HepG2 (cell line): ENCODE data around the gene CDC34. TPM values are rescaled to one million over a fixed set of nuclear protein-coding genes. Genes with fewer than 3 reads are reported as not detected.
A peak's percentile ranks its signal among the peaks of the same experiment; 100 is the strongest.

Experiments
- AGO2 ChIP-seq: fragments of 200-400 bp; formaldehyde crosslinking; optimal IDR thresholded peaks from 2 replicates; pipeline ENCODE3; 2017; ENCODE audit warnings: mild to moderate bottlenecking, low read depth, low read length, moderate library complexity
- ARNT2 ChIP-seq: sonication (generic); formaldehyde crosslinking; IDR thresholded peaks from 2 replicates; pipeline ENCODE4 v1.8.0; 2022; ENCODE audit warnings: mild to moderate bottlenecking, low read depth, missing genetic modification reagents, moderate library complexity
- EEA1 ChIP-seq: sonication (generic); formaldehyde crosslinking; IDR thresholded peaks from 2 replicates; pipeline ENCODE4 v1.5.1; 2020; ENCODE audit warnings: mild to moderate bottlenecking, missing genetic modification reagents, borderline replicate concordance
- HNF1B ChIP-seq: sonication (generic); formaldehyde crosslinking; IDR thresholded peaks from 2 replicates; pipeline ENCODE4 v1.5.1; 2020; ENCODE audit warnings: mild to moderate bottlenecking, moderate library complexity, missing genetic modification reagents
- IRF9 ChIP-seq: sonication (generic); formaldehyde crosslinking; IDR thresholded peaks from 2 replicates; pipeline ENCODE4 v1.8.0; 2022; ENCODE audit warnings: missing genetic modification reagents, mild to moderate bottlenecking, borderline replicate concordance
- KDM5B ChIP-seq: sonication (generic); formaldehyde crosslinking; IDR thresholded peaks from 2 replicates; pipeline ENCODE4 v1.4.0; 2020; ENCODE audit warnings: missing genetic modification reagents, mild to moderate bottlenecking, borderline replicate concordance
- KLF16 ChIP-seq, 2 experiments: sonication (generic) in 1 of 2; formaldehyde crosslinking in 1 of 2; IDR thresholded peaks; 2 replicates each; pipeline versions ENCODE4 v1.6.1 to v1.8.0; 2016 to 2023; ENCODE audit warnings: missing genetic modification reagents in 2 of 2, missing compliant biosample characterization in 1 of 2
- KMT2A ChIP-seq: sonication (generic); formaldehyde crosslinking; IDR thresholded peaks from 2 replicates; pipeline ENCODE4 v1.4.0; 2020; ENCODE audit warnings: missing genetic modification reagents
- MAFG ChIP-seq: sonication (generic); formaldehyde crosslinking; IDR thresholded peaks from 2 replicates; pipeline ENCODE4 v1.5.1; 2020; ENCODE audit warnings: mild to moderate bottlenecking, missing genetic modification reagents
- NCOR1 ChIP-seq: fragments of 200-600 bp; sonication (generic); IDR thresholded peaks from 2 replicates; pipeline ENCODE4 v1.7.0; 2017; ENCODE audit warnings: antibody characterized with exemption, low read length, borderline replicate concordance
- RCOR2 ChIP-seq: IDR thresholded peaks from 2 replicates; pipeline ENCODE4 v1.6.1; 2016; ENCODE audit warnings: missing biosample characterization, missing genetic modification reagents
- TAF15 ChIP-seq: fragments of 200-400 bp; formaldehyde crosslinking; IDR thresholded peaks from one replicate; pipeline ENCODE4 v1.6.1; 2018; ENCODE audit warnings: mild to moderate bottlenecking, low read depth, low read length; ENCODE audit not compliant: poor library complexity, severe bottlenecking
- ZBTB7A ChIP-seq: sonication (generic); formaldehyde crosslinking; IDR thresholded peaks from 2 replicates; pipeline ENCODE4 v1.8.0; 2022; ENCODE audit warnings: mild to moderate bottlenecking, missing genetic modification reagents
- ZFP90 ChIP-seq: sonication (generic); formaldehyde crosslinking; IDR thresholded peaks from 2 replicates; pipeline ENCODE4 v1.8.0; 2022; ENCODE audit warnings: missing genetic modification reagents, mild to moderate bottlenecking, inconsistent platforms, borderline replicate concordance
- ZFX ChIP-seq: sonication (generic); formaldehyde crosslinking; IDR thresholded peaks from 2 replicates; pipeline ENCODE4 v1.4.0; 2020; ENCODE audit warnings: mild to moderate bottlenecking, low read depth, missing genetic modification reagents, moderate library complexity
- ZNF138 ChIP-seq: sonication (generic); formaldehyde crosslinking; IDR thresholded peaks from 2 replicates; pipeline ENCODE4 v1.5.0; 2020; ENCODE audit warnings: mild to moderate bottlenecking, low read depth, missing genetic modification reagents
- ZNF280B ChIP-seq: sonication (generic); formaldehyde crosslinking; IDR thresholded peaks from 2 replicates; pipeline ENCODE4 v1.5.0; 2020; ENCODE audit warnings: missing genetic modification reagents, mild to moderate bottlenecking, borderline replicate concordance
- ZNF343 ChIP-seq: sonication (generic); formaldehyde crosslinking; IDR thresholded peaks from 2 replicates; pipeline ENCODE4 v1.4.0; 2020; ENCODE audit warnings: mild to moderate bottlenecking, missing genetic modification reagents
- ZNF816 ChIP-seq: sonication (generic); formaldehyde crosslinking; IDR thresholded peaks from 2 replicates; pipeline ENCODE4 v1.8.0; 2022; ENCODE audit warnings: missing genetic modification reagents, mild to moderate bottlenecking, borderline replicate concordance
- ZUFSP ChIP-seq: sonication (generic); formaldehyde crosslinking; IDR thresholded peaks from 2 replicates; pipeline ENCODE4 v1.9.0; 2021; ENCODE audit warnings: missing genetic modification reagents, mild to moderate bottlenecking, borderline replicate concordance
- polyA plus RNA-seq, 8 experiments: library from polyadenylated mRNA; depleted of rRNA in 3 of 8; stranded (reverse) in 7 of 8; unstranded in 1 of 8; fragments of >200 nt; fragmentation: Illumina TruSeq in 4 of 8; extraction: Trizol in 4 of 8; gene quantifications; 2 replicates each; pipeline versions ENCODE4 v1.2.1 to v1.2.3, GENCODE V29; 2011 to 2016; ENCODE audit warnings: low read depth in 4 of 8, missing spikeins in 1 of 8, mixed read lengths in 1 of 8; ENCODE audit not compliant: insufficient read depth in 1 of 8
- total RNA-seq, 5 experiments: library from RNA; depleted of rRNA; stranded (reverse); fragments of >200 nt; fragmentation: Illumina TruSeq; extraction: Trizol; gene quantifications; 2 replicates each; pipeline ENCODE4 v1.2.3, GENCODE V29; 2016; ENCODE audit warnings: low read depth in 1 of 5

The CDC34 gene
- total and polyA plus RNA-seq, 2 of the 13 experiments (the other 11 are each of a cell fraction or from before 2014, with no cell fraction given) = 138 to 150 TPM

- TF ChIP-seq TAF15 = peak; percentile 7
- TF ChIP-seq ZNF280B = peak; percentile 29; the same call in 1 of the 2 replicates
- no peak for TF ChIP-seq ZBTB7A (CRISPR knock-in tag)
- TF ChIP-seq HNF1B (CRISPR knock-in tag) = 0 out of 2 replicates have a peak, but pooled peaks have one; percentile 41
- TF ChIP-seq AGO2 = peak; percentile 60
- TF ChIP-seq ZFP90 (CRISPR knock-in tag) = no peak
- TF ChIP-seq ZNF343 (CRISPR knock-in tag) = 0 out of 2 replicates have a peak, but pooled peaks have one; percentile 55
- 0 out of 2 replicates have a peak, but pooled peaks have one; percentile 19 for TF ChIP-seq MAFG (CRISPR knock-in tag)
- 0 out of 2 replicates have a peak, but pooled peaks have one; percentile 26 for TF ChIP-seq KDM5B (CRISPR knock-in tag)
- peak; percentile 93 for TF ChIP-seq EEA1 (CRISPR knock-in tag)
- TF ChIP-seq ZNF816 = 0 out of 2 replicates have a peak, but pooled peaks have one; percentile 32
- 0 out of 2 replicates have a peak, but pooled peaks have one; percentile 3 for TF ChIP-seq IRF9 (CRISPR knock-in tag)
- peak; percentile 41; the same call in 1 of the 2 replicates for TF ChIP-seq ZFX
- 0 out of 2 replicates have a peak, but pooled peaks have one; percentile 31 for TF ChIP-seq ZUFSP (CRISPR knock-in tag)
- 0 out of 4 replicates have a peak, but pooled peaks of 1 of the 2 experiments have one; percentile 2 for TF ChIP-seq KLF16 (CRISPR knock-in tag; IDR thresholded peaks at IDR 0.05)
- TF ChIP-seq NCOR1 = peak; percentile 12; the same call in 1 of the 2 replicates
- no peak for TF ChIP-seq RCOR2 (CRISPR knock-in tag)
- 0 out of 2 replicates have a peak, but pooled peaks have one; percentile 37 for TF ChIP-seq ZNF138 (CRISPR knock-in tag)
- 0 out of 2 replicates have a peak, but pooled peaks have one; percentile 35 for TF ChIP-seq KMT2A (CRISPR knock-in tag)
- TF ChIP-seq ARNT2 (CRISPR knock-in tag) = peak; percentile 17; the same call in 1 of the 2 replicates
Measured at GRCh38 chr19:572743-573518, 41.4 kb downstream of the CDC34 start (continued).
